ENCODE measurements around the gene ZGPAT. TPM values are rescaled to one million over a fixed set of nuclear protein-coding genes. Genes with fewer than 3 reads are reported as not detected.

Gene ZGPAT
- total and polyA plus RNA-seq, 9 of the 15 experiments (the other 6 are each of a cell fraction or from before 2014, with no cell fraction given): 0.14 to 26.6 (median 7.4) TPM

DNA sequence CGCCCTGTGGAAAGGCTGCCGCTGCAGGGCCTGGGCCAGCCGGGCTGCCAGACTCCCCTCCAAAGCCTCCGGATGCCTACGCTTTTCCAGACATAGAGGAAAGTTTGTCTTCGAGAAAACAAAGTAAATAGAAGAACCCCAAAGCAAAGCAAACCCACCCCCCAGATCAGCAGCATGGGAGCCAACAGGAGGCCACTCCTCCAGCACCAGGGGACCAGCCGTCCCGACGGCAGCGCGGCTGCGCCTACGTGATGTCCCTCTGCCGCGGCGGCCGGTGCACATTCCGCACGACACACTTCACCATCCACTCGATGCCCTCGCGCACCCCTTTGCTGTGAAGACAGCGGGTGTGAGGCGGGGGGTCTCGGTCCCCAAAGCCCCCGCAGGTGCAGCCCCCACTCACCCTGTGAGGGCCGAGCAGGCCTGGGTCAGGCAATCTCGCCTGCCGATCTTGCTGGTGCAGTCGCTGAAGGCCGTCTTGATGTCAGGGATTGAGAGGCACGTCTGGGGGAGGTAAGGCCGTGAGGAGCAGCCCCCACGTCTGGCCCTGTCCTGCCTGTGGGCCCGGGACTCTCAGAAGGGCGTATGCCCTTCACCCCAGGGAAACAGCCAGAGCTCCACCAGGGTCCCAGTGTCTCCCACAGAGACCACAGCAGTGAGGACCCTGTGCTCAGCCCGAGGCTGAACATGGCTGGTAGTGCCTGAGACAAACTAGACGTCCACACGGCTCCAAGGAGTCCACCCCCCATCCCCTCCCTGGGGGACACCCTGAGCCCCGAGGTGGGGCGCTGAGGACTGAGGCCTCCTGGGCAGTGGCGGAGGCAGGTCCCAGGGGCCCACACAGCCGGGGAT is 7.4 kb upstream of the ZGPAT start (continued):
- TF ChIP-seq CHD2 (IDR thresholded peaks at IDR 0.05; ENCODE audit: low read depth, low read length) (peak; percentile 15; the same call in 1 of the 2 replicates), TCFL5 (CRISPR knock-in tag; conservative IDR thresholded peaks at IDR 0.05) (no peak), FOXJ3 (CRISPR knock-in tag; IDR thresholded peaks at IDR 0.05) (no peak), FIP1L1 (IDR thresholded peaks at IDR 0.05; ENCODE audit: low read depth, low read length, poor library complexity, severe bottlenecking) (peak; percentile 0), RBM22 (IDR thresholded peaks at IDR 0.05; ENCODE audit: low read depth, low read length, poor library complexity, severe bottlenecking) (peak; percentile 55), GATA2 (CRISPR knock-in tag; IDR thresholded peaks at IDR 0.05) (no peak), BRD9 (IDR thresholded peaks at IDR 0.05; ENCODE audit: low read depth, partially characterized antibody) (no peak), ZSCAN29 (IDR thresholded peaks at IDR 0.05) (no peak), RERE (CRISPR knock-in tag; IDR thresholded peaks at IDR 0.05; ENCODE audit: borderline replicate concordance) (0 out of 2 replicates have a peak, but pooled peaks have one; percentile 15), KAT7 (CRISPR knock-in tag; IDR thresholded peaks at IDR 0.05; ENCODE audit: borderline replicate concordance) (no peak), POLR2G (IDR thresholded peaks at IDR 0.05; ENCODE audit: low read depth, low read length) (peak; percentile 74), PHB2 (IDR thresholded peaks at IDR 0.05; ENCODE audit: low read depth) (no peak), MYC (IDR thresholded peaks at IDR 0.05; ENCODE audit: low read depth, low read length) (no peak), MYC (CRISPR knock-in tag; IDR thresholded peaks at IDR 0.05; ENCODE audit: borderline replicate concordance, low read depth) (no peak), DDX20 (tag; IDR thresholded peaks at IDR 0.05; ENCODE audit: low read depth) (no peak)
- TF ChIP-seq, protein P1, sequence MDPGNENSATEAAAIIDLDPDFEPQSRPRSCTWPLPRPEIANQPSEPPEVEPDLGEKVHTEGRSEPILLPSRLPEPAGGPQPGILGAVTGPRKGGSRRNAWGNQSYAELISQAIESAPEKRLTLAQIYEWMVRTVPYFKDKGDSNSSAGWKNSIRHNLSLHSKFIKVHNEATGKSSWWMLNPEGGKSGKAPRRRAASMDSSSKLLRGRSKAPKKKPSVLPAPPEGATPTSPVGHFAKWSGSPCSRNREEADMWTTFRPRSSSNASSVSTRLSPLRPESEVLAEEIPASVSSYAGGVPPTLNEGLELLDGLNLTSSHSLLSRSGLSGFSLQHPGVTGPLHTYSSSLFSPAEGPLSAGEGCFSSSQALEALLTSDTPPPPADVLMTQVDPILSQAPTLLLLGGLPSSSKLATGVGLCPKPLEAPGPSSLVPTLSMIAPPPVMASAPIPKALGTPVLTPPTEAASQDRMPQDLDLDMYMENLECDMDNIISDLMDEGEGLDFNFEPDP (CRISPR knock-in tag; IDR thresholded peaks at IDR 0.05): no peak
